Measurements from ENCODE around the gene ZNF616.

Gene ZNF616

DNA sequence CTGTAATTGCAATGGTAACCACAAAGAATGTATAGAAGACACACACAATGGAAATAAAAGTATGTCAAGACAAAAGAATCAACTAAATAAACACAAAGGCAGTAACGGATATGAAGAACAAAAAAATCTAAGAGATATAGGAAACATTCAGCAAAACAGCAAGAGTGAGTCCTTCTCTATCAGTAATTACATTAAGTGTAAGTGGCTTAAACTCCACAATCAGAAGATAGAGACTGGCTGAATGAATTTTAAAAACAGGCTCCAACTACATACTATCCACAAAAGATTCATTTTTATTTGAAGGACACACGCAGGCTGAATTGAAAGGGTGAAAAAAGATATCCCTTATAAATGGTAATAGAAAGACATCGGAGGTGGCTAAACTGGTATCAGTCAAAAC lies 19.5 kb downstream of the ZNF616 start:
- Histone ChIP-seq H4K91ac (ENCODE audit: low read depth, low read length, poor library complexity) (no peak overlapping the region), H3K23ac (ENCODE audit: low read depth, low read length, poor library complexity) (no peak overlapping the region), H3K4me1 (ENCODE audit: control insufficient read depth in 2 of 2, insufficient read depth in 1 of 2, low read depth in 1 of 2, low read length in 2 of 2) (no peaks in the 10 kb centered on the region), H3K14ac (ENCODE audit: low read length) (no peak overlapping the region), H3K4me2 (ENCODE audit: insufficient read depth, low read length, poor library complexity, severe bottlenecking) (no peak overlapping the region), H2AFZ (ENCODE audit: low read length) (no peak overlapping the region), H3K9me3 (replicated peaks in 1 of 2; ENCODE audit: control insufficient read depth in 2 of 2, insufficient read depth in 1 of 2, low read depth in 1 of 2, low read length in 2 of 2) (peaks cover 44 to 99% of the 10 kb centered on the region in 2 donors), H2AK5ac (ENCODE audit: low read depth, low read length) (no peak overlapping the region), H3K18ac (ENCODE audit: low read length) (no peak overlapping the region), H3K4me3 (ENCODE audit: low read length in 2 of 2) (no peak overlapping the region), H3K27me3 (ENCODE audit: control insufficient read depth in 3 of 3, insufficient read depth in 3 of 3, low read depth in 1 of 3, low read length in 3 of 3) (no peaks in the 10 kb centered on the region), H3K9ac (ENCODE audit: low read depth, low read length, poor library complexity) (no peak overlapping the region), H4K8ac (ENCODE audit: low read depth, low read length) (no peak overlapping the region), H3K79me1 (ENCODE audit: low read depth, low read length) (peaks cover 3% of the 10 kb centered on the region), H2BK120ac (ENCODE audit: low read depth, low read length) (no peak overlapping the region), H2BK12ac (ENCODE audit: low read length) (no peak overlapping the region), H3K4ac (ENCODE audit: low read length) (no peak overlapping the region), H2BK5ac (ENCODE audit: low read length) (no peak overlapping the region), H2BK15ac (ENCODE audit: low read length) (no peak overlapping the region), H3K36me3 (replicated peaks in 1 of 2; ENCODE audit: control insufficient read depth in 2 of 2, insufficient read depth in 2 of 2, low read length in 2 of 2) (peaks cover 40 to 99% of the 10 kb centered on the region in 2 donors), H3K27ac (replicated peaks; ENCODE audit: low read length) (no peak overlapping the region)
- no peak for DNase-seq (ENCODE audit: low spot score)
- WGBS, 2 donors (ENCODE audit: extremely low coverage in 2 of 2, insufficient read length in 2 of 2, insufficient replicate concordance in 1 of 2), result no CpG with 5 or more reads among the region's 3 CpGs

DNA sequence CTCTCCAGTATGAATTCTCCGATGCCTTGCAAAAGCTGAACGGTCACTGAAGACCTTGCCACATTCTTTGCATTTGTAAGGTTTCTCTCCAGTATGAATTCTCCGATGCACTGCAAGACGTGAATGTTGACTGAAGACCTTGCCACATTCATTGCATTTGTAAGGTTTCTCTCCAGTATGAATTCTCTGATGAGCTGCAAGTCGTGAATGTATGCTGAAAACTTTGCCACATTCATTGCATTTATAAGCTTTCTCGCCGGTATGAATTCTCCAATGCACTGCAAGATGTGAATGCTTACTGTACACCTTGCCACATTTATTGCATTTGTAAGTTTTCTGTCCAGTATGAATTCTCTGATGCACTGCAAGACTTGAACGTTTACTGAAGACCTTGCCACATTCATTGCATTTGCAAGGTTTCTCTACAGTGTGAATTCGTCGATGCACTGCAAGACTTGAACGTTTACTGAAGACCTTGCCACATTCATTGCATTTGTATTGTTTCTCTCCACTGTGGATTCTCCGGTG lies 24.1 kb downstream of the ZNF616 start:
- Histone ChIP-seq H2BK120ac (ENCODE audit: low read depth, low read length) (no peak overlapping the region), H3K4ac (ENCODE audit: low read length) (no peak overlapping the region), H3K14ac (ENCODE audit: low read length) (no peak overlapping the region), H3K9ac (ENCODE audit: low read depth, low read length, poor library complexity) (no peak overlapping the region), H2BK5ac (ENCODE audit: low read length) (no peak overlapping the region), H3K9me3 (replicated peaks in 1 of 2; ENCODE audit: control insufficient read depth in 2 of 2, insufficient read depth in 1 of 2, low read depth in 1 of 2, low read length in 2 of 2) (peaks cover 60 to 99% of the 10 kb centered on the region in 2 donors), H2AFZ (ENCODE audit: low read length) (no peak overlapping the region), H4K8ac (ENCODE audit: low read depth, low read length) (no peak overlapping the region), H2BK15ac (ENCODE audit: low read length) (no peak overlapping the region), H3K27ac (replicated peaks; ENCODE audit: low read length) (no peak overlapping the region), H3K4me3 (ENCODE audit: low read length in 2 of 2) (no peak overlapping the region), H3K27me3 (ENCODE audit: control insufficient read depth in 3 of 3, insufficient read depth in 3 of 3, low read depth in 1 of 3, low read length in 3 of 3) (no peaks in the 10 kb centered on the region), H4K91ac (ENCODE audit: low read depth, low read length, poor library complexity) (no peak overlapping the region), H2BK12ac (ENCODE audit: low read length) (no peak overlapping the region), H3K79me1 (ENCODE audit: low read depth, low read length) (no peaks in the 10 kb centered on the region), H3K4me2 (ENCODE audit: insufficient read depth, low read length, poor library complexity, severe bottlenecking) (no peak overlapping the region), H2AK5ac (ENCODE audit: low read depth, low read length) (no peak overlapping the region), H3K4me1 (ENCODE audit: control insufficient read depth in 2 of 2, insufficient read depth in 1 of 2, low read depth in 1 of 2, low read length in 2 of 2) (no peaks in the 10 kb centered on the region), H3K18ac (ENCODE audit: low read length) (no peak overlapping the region), H3K36me3 (replicated peaks in 1 of 2; ENCODE audit: control insufficient read depth in 2 of 2, insufficient read depth in 2 of 2, low read length in 2 of 2) (peaks cover 31 to 75% of the 10 kb centered on the region in 2 donors), H3K23ac (ENCODE audit: low read depth, low read length, poor library complexity) (no peak overlapping the region)
- no CpG with 5 or more reads among the region's 12 CpGs for WGBS, 2 donors (ENCODE audit: extremely low coverage in 2 of 2, insufficient read length in 2 of 2, insufficient replicate concordance in 1 of 2)
- no peak for DNase-seq (ENCODE audit: low spot score)

DNA sequence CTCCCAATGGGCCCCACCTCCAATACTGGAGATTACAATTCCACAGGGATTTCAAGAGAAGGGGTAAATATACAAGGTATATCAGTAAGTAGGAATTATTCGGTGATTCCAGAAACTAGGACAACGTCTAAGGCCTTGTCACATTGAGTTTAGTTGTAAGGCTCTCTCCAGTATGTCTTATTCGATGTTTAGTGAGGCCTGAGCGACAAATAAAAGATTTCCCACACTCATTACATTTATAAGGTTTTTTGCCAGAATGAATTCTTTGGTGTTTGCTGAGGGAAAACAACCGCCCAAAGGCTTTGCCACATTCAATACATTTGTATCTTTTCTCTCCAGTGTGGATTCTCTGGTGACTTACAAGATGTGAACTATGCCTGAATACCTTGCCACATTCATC lies 25.0 kb downstream of the ZNF616 start:
- H2BK120ac ChIP-seq (ENCODE audit: low read depth, low read length), result no peak overlapping the region
- peaks cover 31 to 66% of the 10 kb centered on the region in 2 donors for H3K36me3 ChIP-seq (replicated peaks in 1 of 2; ENCODE audit: control insufficient read depth in 2 of 2, insufficient read depth in 2 of 2, low read length in 2 of 2)
- H3K4me3 ChIP-seq (ENCODE audit: low read length in 2 of 2), result no peak overlapping the region
- no peak overlapping the region for H4K91ac ChIP-seq (ENCODE audit: low read depth, low read length, poor library complexity)
- no CpG with 5 or more reads among the region's 5 CpGs for WGBS, 2 donors (ENCODE audit: extremely low coverage in 2 of 2, insufficient read length in 2 of 2, insufficient replicate concordance in 1 of 2)
- no peak overlapping the region for H3K23ac ChIP-seq (ENCODE audit: low read depth, low read length, poor library complexity)
- no peak overlapping the region for H3K9ac ChIP-seq (ENCODE audit: low read depth, low read length, poor library complexity)
- H2AFZ ChIP-seq (ENCODE audit: low read length), result no peak overlapping the region
- H3K27ac ChIP-seq (replicated peaks; ENCODE audit: low read length), result no peak overlapping the region
- H3K14ac ChIP-seq (ENCODE audit: low read length), result no peak overlapping the region
- DNase-seq (ENCODE audit: low spot score), result no peak
- H3K18ac ChIP-seq (ENCODE audit: low read length), result no peak overlapping the region
- H2BK12ac ChIP-seq (ENCODE audit: low read length), result no peak overlapping the region
- H3K9me3 ChIP-seq (replicated peaks in 1 of 2; ENCODE audit: control insufficient read depth in 2 of 2, insufficient read depth in 1 of 2, low read depth in 1 of 2, low read length in 2 of 2), result peaks cover 63 to 96% of the 10 kb centered on the region in 2 donors
- no peak overlapping the region for H2BK5ac ChIP-seq (ENCODE audit: low read length)
- no peak overlapping the region for H2BK15ac ChIP-seq (ENCODE audit: low read length)
- H4K8ac ChIP-seq (ENCODE audit: low read depth, low read length), result no peak overlapping the region
- H3K4ac ChIP-seq (ENCODE audit: low read length), result no peak overlapping the region
- no peaks in the 10 kb centered on the region for H3K4me1 ChIP-seq (ENCODE audit: control insufficient read depth in 2 of 2, insufficient read depth in 1 of 2, low read depth in 1 of 2, low read length in 2 of 2)
- H3K4me2 ChIP-seq (ENCODE audit: insufficient read depth, low read length, poor library complexity, severe bottlenecking), result no peak overlapping the region
- no peaks in the 10 kb centered on the region for H3K79me1 ChIP-seq (ENCODE audit: low read depth, low read length)
- H3K27me3 ChIP-seq (ENCODE audit: control insufficient read depth in 3 of 3, insufficient read depth in 3 of 3, low read depth in 1 of 3, low read length in 3 of 3), result no peaks in the 10 kb centered on the region
- H2AK5ac ChIP-seq (ENCODE audit: low read depth, low read length), result no peak overlapping the region

DNA sequence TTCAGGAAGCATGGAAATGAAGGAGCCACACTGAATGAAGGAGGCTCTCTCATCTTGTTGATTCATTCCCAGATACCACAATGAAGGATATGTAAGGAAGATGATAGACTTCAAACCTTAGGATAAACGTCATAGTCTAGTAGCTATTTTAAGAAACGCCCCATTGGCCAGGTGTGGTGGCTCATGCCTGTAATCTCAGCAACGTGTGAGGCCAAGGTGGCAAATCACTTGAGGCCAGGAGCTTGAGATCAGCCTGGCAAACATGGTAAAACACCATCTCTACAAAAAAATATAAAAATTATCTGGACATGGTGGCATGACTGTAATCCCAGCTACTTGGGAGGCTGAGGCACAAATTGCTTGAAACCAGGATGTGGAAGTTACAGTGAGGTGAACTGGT lies 27.1 kb downstream of the ZNF616 start:
- H3K18ac ChIP-seq (ENCODE audit: low read length), result no peak overlapping the region
- H3K27ac ChIP-seq (replicated peaks; ENCODE audit: low read length), result no peak overlapping the region
- no CpG with 5 or more reads among the region's 3 CpGs for WGBS, 2 donors (ENCODE audit: extremely low coverage in 2 of 2, insufficient read length in 2 of 2, insufficient replicate concordance in 1 of 2)
- H3K36me3 ChIP-seq (replicated peaks in 1 of 2; ENCODE audit: control insufficient read depth in 2 of 2, insufficient read depth in 2 of 2, low read length in 2 of 2), result peaks cover 22 to 45% of the 10 kb centered on the region in 2 donors
- H3K4ac ChIP-seq (ENCODE audit: low read length), result no peak overlapping the region
- peaks cover 52 to 82% of the 10 kb centered on the region in 2 donors for H3K9me3 ChIP-seq (replicated peaks in 1 of 2; ENCODE audit: control insufficient read depth in 2 of 2, insufficient read depth in 1 of 2, low read depth in 1 of 2, low read length in 2 of 2)
- no peak overlapping the region for H2BK15ac ChIP-seq (ENCODE audit: low read length)
- H2BK12ac ChIP-seq (ENCODE audit: low read length), result no peak overlapping the region
- H3K79me1 ChIP-seq (ENCODE audit: low read depth, low read length), result no peaks in the 10 kb centered on the region
- no peak overlapping the region for H2AFZ ChIP-seq (ENCODE audit: low read length)
- no peak overlapping the region for H3K9ac ChIP-seq (ENCODE audit: low read depth, low read length, poor library complexity)
- no peaks in the 10 kb centered on the region for H3K4me1 ChIP-seq (ENCODE audit: control insufficient read depth in 2 of 2, insufficient read depth in 1 of 2, low read depth in 1 of 2, low read length in 2 of 2)
- H4K8ac ChIP-seq (ENCODE audit: low read depth, low read length), result no peak overlapping the region
- H4K91ac ChIP-seq (ENCODE audit: low read depth, low read length, poor library complexity), result no peak overlapping the region
- no peak overlapping the region for H3K4me2 ChIP-seq (ENCODE audit: insufficient read depth, low read length, poor library complexity, severe bottlenecking)
- H2BK120ac ChIP-seq (ENCODE audit: low read depth, low read length), result no peak overlapping the region
- no peak for DNase-seq (ENCODE audit: low spot score)
- no peak overlapping the region for H3K23ac ChIP-seq (ENCODE audit: low read depth, low read length, poor library complexity)
- H3K14ac ChIP-seq (ENCODE audit: low read length), result no peak overlapping the region
- H3K27me3 ChIP-seq (ENCODE audit: control insufficient read depth in 3 of 3, insufficient read depth in 3 of 3, low read depth in 1 of 3, low read length in 3 of 3), result no peaks in the 10 kb centered on the region
- no peak overlapping the region for H3K4me3 ChIP-seq (ENCODE audit: low read length in 2 of 2)
- H2AK5ac ChIP-seq (ENCODE audit: low read depth, low read length), result no peak overlapping the region
- no peak overlapping the region for H2BK5ac ChIP-seq (ENCODE audit: low read length)
